Epidermal melanocyte (primary cell): ENCODE results near the gene LMNA.

Experiments used
- DNase-seq: peaks from one replicate; pipeline ENCODE4 v3.0.0; 2011; ENCODE audit warnings: low spot score; ENCODE audit not compliant: insufficient read length

The LMNA gene

DNA sequence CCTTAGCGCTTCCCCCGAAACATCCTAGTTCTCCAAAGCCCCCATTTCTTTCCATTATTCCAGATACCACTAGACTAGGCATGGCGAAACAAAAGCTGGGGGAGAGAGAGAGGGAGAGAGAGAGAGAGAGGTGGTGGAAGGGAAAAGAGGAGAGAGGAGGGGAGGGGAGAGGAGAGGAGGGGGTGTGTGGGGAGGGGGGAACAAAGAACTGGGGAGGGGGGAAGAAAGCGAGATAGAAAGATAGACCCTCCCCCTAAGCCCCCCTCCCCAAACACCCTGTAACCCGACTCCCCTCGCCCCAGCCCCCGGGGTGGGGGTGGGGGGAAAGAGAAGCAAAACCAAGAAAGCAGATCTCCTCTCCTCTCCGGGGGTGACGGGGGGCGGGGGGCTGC is 32.6 kb upstream of the LMNA start:
- DNase-seq, result no peak

DNA sequence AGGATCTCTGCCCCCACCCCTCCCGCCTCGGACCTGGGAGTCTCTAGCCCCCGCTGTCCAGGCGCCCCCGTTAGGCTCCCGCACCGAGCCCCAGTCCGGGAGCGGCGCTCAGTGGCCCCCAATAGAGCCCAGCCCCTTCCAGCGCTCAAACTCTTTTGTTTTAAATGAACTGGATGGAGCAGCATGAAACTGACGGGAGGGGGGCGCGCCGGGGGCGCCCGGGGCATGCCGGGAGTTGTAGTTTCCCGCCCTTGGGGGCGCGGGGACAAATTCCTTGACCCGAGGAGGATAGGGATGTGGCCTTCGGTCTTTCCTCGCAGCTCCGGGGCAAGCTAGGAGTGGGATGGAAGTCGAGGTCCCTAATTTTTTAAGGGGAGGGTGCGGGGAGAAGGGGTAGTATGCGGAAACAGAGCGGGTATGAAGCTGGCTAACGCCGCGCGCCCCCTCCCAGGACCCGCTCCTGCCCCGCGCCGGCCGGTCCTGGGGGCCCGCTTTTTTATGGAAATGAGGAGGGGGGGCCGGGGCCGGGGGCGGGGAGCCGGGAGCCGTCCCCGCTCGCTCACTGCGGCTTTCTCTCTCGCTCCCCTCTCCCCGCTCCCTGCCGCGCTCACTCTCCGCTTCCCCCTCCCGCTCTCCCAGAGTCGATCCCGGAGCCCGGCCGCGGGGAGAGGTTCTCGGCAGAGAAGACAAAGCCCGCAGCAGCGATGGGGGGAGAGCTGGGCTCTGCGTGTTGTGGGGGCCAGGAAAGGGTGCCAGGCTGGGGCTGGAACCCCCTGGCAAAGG is 32.0 kb upstream of the LMNA start, which contains the start of gene MEX3A:
Gene MEX3A (minus strand): TSS at position 157 of the 783 bp plus-strand sequence. CDS start 467 bp downstream, outside the sequence.
- DNase-seq, result peak; percentile 95

DNA sequence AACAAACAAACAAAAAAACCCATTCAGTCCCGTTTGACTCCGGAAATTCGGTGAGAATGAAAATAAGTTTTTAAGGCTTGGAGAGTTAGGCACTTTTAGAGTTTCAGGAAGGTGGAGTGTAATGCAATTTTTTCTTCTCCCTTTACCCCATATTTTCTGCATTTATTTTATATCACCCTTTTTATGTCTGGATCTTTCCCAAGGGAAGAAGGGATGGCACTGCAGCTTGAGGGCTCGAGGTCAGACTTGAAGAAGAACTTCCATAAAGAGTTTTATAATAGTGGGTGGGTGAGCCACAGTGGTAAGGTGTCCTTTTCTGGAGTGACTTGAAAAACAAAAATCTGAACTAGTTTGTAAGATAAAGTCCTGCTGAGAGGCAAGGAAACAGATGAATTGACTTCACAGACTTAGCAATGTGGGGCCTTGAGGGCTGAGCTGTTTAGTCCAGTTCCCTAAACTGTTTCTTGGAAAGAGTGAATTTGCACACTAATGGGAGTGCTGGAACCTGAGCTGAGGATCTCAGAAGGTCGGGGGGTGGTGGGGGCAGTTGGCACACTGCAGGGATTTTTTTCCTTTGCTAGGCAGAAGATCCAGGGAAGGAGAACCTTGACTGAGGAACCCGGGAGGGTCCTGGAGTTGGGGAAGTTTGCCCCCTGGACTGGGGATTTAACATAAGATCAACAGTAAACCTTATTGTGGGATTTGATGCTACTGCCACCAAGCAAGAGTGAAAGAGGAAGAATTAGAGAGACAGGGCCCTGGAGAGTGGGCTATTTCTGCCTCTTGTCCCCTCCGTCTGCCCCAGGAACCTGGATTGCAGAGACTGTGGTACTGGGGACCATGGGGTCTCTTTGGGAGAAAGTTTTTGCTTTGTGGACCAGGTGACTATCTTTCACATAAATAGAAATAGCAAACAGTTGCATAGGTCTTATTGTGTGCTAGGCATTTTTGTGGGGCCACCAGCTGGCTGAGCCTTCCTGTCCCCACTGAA is 30.4 kb upstream of the LMNA start:
- no peak for DNase-seq

DNA sequence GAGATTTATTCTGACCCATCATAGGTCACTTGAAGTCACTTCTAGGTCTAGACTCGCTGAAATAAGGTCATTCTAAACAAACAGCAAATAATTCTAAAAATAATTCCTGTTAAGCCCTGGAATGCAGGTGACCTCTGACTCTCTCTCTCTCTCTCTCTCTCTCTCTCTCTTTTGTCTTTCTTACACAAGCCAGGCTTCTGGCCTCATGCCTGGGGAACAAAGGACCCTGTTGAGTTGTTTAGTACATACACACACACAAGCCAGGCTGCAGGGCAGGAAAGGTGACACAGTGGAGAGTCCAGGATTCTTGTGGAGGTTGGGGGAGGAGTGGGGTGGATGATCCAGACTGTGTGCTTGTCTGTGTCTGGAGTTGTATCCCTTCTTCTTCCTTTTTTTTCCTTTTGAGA is 28.3 kb upstream of the LMNA start:
- DNase-seq, result no peak

DNA sequence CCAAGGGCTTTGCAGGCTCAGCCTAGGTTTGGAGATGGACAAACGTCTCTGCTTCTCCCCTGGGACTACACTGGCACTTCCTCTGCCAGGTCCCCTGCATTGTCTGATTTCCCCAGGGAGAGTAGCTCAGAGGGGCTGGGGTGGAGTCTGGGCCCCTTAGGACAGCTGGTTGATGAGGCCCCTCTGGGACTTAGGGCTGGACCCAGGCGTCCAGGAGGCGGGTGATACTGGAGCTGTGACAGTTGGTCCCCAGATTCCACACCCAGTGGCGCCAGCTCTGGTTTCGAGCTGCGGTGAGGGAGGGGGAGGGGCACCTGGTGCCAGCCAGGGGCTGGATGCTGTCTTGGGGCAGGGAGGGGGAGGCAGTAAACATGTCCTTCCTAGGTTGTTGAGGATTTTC is 24.8 kb upstream of the LMNA start:
- no peak for DNase-seq

DNA sequence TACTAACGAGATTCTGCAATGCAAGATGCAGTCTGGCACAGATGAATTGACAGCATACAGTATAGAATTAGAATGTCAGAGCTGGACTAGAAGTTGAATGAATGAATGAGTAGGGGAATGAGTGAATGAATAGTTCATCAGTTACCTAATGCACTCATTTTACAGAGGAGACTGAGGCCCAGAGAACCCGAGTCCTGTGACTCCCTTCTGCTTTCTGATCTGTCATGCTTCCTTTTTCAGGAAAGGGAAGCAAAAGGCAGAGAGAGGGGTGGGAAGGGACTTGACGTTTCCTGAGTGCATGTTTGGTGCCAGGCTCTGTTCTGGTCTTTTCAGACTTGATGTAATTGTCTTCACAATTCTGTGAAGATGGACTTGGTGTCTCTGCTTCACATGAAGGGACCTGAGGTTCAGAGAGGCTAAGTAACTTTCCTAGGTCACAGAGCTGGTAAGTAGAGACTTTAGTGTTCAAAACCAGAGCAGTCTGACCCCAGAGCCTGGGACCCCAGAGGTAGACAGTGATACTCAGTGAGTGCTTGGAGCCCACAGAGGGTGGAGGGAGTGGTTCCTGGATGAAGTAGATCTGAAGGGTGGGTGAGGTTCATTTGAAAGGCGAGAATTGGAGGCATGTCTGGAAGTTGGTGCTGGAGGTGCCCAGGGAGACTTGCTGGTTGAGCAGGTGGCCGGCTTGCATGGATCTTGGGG is 24.2 kb upstream of the LMNA start:
- no peak for DNase-seq

DNA sequence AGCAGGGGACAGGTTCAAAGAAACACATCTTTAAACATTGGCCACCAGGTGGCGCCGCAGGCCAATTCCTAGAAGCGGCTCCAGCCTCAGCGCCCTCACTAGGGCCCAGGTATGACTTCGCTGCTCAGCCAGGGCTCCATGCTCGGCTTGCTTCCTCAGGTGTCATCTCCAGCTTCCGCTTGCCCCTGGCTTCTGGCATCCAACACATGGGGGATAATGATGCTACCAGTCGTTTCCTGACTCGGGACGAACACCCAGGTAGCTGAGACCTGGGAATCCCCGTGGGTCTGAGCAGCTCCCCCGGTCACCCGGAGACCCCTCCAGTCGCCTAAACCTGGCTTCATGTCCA is 23.7 kb upstream of the LMNA start:
- peak; percentile 62 for DNase-seq

DNA sequence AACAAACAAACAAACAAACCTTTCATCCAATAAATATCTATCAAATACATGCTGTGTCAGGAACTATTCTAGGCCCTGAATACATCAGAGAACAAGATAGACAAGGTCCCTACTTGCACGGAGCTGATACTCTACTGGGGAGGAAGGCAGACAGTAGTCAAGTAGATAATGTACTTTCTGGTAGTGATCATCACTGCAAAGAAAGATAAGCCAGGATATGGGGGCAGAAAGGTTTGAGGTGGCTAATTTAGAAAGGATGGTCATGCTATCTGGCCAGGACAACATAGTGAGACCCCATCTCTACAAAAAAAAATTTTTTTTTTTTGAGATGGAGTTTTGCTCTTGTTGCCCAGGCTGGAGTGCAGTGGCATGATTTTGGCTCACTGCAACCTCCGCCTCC is 22.9 kb upstream of the LMNA start:
- no peak for DNase-seq

DNA sequence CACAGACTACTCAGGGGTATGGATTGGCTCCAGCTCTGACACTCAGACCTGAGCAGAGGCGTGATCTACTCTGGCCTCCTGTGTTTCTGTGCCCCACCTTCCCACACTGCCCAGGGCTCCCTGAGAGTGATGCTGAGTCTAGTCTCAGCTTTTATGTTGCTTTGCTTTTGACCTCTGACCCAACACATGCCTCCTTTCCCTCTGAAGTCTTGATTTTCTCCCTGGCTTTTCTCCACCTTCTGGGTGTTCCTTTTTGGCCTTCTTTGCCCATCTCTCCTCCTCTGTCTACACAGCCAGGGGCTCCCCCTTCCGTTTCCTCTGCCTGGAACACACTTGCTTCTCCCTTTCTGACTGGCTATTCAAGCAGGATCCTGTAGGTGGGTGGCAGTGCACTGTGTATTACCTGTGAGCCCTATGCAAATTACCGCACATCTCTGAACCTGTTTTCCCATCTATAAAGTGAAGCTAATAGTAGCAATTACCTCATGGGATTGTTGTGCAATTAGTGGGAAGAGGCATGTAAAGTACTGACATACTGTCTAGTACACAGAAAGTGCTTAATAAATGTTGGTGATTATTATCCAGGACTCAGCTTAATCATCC is 18.5 kb upstream of the LMNA start:
- no peak for DNase-seq

DNA sequence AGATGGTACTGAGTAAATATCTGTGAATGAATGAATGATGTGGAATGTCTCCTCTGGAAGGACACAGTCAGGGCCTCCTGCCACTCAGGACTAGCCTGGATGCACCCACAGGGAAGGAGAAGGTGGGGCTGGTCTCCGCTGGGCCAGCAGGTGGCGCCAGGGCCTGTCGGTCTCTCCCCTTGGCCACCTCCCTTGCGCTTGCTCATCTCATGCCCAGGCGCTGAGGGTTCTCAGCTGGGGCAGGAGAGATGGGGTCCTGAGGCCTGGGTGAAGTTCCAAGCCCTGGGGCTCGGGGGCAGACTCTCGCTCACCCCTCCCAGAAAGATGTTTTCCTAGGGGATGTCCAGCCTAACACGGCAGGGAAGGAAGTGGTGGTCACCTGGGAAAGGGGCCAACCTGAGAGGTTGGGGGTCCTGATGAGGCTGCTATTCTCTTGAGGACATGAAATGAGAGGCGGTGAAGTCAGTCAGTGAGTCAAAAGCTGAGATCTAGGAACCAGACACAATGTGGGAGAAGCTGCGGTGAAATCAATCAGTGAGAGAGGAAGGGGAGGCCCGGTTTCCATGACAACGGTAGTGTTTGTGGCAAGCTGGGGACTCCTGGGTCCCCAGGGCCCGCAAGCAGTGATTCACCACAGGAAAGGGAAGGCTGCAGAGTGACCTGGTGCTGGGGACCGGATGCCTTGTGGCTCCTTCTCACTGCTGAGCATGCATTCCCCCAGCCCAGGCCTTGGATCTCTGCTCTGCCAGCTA is 17.7 kb upstream of the LMNA start:
- peak; percentile 81 for DNase-seq

DNA sequence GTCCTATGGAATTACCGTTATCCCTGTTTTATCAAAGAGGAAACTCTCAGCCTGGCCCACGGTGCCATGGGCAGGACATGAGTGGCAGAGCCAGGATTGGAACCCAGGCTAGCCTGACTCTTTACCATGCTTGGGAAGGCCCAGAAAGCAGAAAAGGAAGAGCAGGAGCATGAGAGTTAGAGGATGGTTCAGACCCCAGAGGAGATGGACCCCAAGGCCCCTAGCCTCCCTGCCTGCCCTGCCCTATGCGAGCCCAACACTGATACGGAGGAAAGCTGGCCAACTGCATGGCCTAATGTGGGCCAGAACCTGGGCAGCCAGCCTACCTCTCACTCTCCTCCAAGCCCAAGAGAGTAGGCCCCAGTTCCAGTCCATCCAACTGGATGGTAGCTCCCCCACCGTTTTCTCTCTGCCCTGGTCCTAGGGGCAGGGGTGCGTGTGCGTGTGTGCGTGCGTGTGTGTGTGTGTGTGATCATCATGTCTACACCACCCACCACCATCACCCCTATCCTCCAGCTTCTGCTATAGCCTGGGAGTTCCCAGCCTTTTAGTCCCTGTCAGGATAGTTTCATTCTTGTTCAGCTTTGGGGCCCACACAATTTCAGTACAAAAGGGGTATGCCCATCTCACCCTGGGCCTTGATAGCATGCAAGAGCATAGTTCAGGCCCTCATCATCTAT is 16.9 kb upstream of the LMNA start:
- peak; percentile 0 for DNase-seq

DNA sequence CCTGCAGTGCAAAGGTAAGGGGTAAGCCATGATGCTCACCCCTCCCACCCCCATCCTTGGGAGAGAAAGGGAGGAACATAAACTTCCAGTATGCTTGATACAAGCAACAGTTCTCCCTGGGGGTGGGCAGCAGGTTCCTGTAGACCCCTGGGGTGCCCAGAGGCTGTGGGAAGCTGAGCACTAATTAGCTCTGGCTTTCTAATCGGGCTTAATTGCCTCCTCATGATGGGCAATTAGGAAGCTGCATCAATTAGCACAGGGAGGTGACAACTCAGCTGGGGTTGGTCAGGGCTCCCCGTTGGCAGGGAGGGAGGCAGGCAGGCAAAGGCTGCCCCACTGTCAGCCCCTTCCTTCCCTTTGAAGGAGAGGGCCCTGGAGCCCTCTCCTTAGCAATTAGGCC is 15.7 kb upstream of the LMNA start:
- no peak for DNase-seq

DNA sequence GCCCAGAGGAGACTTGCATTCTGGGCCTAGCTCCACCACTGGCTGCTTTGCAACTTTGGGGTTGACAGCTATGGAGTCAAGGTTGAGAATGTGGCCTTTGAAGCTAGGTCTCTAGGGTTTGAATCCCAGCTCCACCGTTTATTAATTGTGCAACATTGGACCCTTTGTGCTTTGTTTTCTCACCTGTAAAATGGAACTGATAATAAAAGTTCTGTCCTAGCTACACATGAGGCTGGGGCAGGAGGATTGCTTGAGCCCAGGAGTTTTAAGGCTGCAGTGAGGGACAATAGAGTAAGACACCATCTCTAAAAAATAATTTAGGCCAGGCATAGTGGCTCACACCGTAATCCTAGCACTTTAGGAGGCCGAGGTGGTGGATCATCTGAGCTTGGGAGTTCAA is 15.2 kb upstream of the LMNA start:
- no peak for DNase-seq

DNA sequence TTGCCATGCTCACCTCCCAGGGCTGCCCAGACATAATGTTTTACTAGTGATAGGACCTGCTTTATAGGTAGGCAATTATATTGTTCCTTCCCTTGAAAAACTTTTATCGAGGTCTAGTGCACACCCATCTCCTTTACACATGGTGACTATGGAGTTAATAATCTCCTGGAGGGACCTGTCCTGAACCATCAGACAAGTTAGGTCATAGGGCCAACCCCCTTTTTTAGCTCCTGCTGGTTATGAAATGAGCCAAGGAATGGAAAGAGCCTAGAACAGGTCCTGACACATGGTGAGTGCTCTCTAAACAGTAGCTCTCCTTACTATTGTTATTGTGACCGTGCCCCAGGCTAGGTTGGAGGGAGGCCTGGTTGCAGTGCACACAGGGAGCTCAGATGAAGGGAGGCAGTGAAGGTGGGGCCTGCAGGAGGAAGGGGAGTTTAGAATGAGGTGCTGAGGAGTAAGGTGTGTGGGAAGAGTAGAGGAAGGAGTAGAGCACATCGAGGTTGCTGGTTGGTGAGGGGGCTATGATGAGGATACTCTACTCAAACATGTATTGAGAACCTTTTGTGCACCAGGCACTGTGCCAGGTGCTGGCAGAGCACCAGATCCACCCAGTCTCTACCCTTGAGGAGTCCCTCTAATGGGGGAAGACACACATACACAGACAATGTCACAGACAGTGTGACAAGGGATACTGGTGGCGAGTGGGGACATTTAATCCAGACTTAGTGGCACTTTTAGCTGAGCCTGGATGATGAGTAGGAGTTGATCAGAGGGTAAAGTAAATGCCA is 14.1 kb upstream of the LMNA start:
- DNase-seq, result peak; percentile 14

DNA sequence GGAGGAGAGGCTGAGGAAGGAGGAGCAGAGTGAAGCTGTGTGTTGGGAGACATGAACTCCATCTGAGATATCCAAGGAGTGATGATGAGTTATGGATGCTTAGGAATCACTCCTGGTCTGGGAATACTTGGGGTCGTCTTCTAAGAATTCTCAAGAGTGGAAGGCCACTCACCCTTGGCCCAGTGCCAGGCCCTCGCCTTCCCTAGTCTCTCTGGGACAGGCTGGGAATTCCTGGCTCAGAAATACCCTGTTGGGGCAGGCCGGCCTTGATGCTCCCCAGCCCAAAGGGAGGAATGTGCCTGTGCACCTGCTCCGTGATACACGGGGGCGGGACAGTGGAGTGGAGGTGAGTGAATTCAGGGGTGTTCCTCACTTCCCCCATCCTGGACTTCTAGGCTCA is 12.6 kb upstream of the LMNA start:
- no peak for DNase-seq

DNA sequence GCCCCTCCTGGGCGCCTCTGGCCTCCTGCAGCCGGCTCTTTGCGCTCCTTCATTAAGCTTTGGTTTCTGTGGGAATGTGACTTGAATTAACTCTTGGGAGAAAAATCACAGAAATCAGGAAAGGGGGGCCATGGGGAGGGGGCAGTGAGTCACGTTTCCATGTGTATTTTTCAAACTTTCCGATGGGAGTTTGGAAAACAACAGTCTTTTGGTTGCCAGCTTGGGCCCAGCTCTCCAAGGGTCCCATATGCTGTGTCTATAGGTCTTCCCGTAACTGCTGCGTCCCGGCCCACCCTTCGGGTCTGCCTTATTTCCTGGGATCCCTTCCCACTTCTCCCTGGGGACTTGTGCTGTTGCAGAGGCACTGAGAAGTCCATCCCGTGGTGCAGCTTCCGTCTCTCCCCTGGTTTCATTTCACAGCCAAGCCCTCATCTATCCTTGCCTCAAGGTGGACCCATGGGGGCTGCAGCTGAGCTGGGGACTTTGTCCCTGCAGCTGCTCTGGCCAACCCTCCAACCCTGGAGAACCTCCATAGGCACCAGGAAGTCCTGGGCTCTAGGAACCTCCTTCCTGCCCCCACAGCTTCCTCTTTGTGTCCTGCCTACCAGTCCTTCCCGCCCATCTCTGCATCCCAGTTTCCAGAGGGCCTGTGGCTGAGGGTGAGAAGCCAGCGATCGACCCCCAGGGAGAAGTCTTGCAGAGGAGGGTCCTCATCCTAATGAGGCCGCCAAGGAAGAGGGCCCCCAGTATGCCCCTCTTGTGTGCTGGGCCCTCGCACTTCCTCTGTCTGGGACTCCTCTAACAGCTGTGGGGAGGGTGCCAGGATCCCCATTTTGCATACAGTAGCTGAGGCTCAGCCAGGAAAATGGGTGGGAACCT is 11.6 kb upstream of the LMNA start:
- no peak for DNase-seq

DNA sequence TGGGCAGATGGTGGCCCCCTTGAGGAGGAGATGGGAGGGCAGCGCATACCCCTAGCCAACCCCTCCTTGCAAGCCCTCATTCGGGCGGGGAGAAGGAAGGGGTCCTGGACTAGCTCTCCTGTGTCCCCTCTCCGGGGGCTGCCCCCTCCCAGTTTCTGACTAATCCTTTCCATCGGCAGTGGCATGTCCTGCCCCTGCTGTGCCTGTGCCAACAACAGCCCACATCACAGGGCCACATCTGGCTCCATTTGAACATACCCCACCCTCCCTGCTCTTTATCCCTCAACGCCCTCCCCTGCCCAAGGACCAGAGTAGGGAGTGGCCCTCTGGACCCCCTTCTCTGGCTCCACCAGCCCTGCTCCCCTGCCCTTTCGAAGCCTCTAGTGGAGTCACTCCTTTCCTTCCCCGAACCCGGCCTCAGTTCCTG is 11.0 kb upstream of the LMNA start:
- DNase-seq, result peak; percentile 51

DNA sequence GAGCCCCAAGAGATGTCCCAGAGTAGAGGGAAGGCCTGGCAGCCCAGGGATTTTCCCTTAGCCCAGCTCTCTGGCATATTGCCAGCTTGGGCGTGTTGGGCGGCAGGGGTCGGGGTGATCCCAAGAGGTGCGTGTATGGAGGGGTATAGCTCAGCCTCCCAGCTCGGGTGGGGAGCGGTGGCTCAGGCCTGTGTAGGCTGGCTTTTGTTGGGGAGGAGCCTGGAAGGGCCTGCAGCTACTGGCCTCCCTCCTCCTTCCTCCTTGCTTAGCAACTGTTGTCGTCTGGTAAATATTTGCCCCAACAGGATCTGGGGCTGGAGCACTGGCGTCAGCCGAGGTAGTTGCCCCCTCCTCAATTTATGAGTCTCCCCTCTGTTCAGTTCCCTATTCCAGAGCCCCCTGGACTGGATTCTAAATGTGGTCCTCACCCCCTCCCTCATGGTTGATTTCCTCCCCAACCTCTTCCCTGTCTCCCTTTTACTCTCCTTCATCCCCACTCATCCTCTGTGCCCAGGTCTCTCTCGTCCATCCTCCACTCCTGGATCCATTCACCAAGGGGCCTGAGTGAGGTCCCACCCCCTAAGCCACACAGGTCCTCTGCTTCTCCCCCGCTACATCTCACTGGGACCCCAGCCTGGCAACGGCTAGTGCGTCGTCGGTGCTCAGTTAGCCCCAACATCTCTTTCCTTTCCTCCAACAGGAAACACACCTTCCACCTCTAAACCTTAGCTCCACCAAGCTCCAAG is 10.3 kb upstream of the LMNA start:
- DNase-seq, result peak; percentile 84
